ENCODE measurements around the gene TMCC2.
"Not testable (repeated sequence)": the region's sequence is repeated elsewhere in the genome, so short reads cannot be mapped to it uniquely, and the experiment has no call there.

The TMCC2 gene

GRCh38 chr1:205214756-205215155 is 13.0 kb upstream of the TMCC2 start:
- peak; percentile 62 to 76 (median 72) for DNase-seq

DNA sequence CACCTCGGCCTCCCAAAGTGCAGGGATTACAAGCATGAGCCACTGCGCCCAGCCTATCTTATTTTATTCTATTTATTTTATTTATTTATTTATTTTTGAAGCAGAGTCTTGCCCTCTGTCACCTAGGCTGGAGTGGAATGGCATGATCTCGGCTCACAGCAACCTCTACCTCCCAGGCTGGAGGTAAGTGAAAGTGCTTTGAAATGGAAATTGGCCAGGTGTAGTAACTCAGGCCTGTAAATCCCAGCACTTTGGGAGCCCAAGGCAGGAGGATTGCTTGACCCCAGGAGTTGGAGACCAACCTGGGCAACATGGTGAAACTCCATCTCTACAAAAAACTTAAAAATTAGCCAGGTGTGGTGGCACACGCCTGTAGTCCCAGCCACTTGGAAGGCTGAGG is 11.2 kb upstream of the TMCC2 start:
- DNase-seq = no peak

GRCh38 chr1:205217418-205217817 is 10.3 kb upstream of the TMCC2 start:
- DNase-seq = no peak

DNA sequence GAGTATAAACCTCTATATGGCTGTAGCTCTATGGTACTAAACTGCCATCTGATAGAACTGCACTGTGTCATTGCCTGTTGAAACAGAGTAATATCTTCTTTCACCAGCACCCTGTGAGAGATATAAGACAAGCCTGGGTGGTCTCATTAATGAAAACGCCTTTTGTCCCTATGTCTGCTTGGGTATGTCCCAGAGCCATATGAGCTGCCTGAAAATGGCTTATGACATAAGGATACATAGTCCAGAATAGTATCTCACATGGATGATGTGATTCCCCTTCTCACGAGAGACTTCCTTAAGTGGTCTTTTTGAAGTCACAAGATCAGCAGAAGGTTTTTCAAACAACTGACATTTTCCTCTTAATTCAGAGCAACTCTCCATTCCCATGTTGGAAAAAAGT is 7.3 kb upstream of the TMCC2 start:
- DNase-seq = no peak

DNA sequence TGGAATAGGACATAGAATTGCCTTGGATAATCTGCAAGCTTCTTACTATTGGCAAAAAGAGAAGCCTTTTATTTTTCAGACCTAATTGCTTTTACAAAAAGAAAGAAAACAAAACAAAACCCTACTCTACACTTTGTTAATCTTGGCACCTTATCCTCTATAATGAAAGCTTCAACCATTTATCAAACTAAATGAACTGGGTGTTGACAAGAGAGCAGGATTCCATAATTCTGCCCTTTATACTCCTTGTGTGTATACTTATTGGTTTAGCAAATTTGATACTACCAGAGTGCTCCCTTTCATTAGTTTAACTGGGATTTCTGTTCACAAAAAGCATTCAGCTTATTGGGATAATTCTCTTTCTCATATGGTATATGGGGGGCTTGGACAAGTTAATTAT is 3.0 kb upstream of the TMCC2 start:
- no peak for DNase-seq

DNA sequence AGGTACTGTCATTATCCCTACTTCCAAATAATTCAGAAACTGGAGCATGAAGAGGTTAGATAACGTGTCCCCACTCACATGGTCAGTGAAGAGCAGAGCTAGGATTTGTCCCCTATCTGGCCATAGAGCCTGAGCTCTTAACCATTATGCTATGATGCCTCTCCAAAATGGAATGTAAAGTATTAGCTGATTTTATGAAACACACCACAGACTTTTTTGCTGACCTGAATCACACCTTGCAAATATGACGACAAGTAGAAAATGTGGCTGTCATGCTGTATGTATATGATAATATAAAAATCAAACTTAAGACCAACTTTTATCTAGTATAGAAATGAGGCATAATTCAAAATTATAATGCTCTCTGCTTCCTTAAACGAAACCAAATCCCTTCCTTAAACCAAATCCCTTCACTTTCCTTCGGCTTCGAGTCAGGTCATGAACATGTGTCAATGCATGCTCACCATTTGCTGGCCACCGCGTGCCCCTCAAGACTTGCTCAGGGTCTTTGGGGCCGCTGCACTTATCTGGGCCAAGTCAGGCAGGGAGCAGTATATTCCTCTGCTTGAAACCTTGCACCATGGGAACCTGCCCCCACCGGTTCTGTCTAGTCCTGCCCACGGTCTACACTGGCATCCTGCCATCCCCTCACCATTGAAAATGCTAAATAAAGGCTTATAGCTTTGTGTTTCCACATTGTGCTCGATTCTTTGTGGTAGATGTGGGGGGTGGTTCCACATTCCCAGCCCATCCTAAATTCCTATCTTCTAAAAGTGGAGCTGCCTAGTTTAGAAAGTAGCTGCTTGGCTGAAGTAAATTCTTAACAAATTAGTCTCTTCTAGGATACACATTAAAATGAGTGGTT is 1.6 kb upstream of the TMCC2 start:
- no peak for DNase-seq

GRCh38 chr1:205226868-205227583 is 720 bp upstream of the TMCC2 start:
- no peak for DNase-seq

DNA sequence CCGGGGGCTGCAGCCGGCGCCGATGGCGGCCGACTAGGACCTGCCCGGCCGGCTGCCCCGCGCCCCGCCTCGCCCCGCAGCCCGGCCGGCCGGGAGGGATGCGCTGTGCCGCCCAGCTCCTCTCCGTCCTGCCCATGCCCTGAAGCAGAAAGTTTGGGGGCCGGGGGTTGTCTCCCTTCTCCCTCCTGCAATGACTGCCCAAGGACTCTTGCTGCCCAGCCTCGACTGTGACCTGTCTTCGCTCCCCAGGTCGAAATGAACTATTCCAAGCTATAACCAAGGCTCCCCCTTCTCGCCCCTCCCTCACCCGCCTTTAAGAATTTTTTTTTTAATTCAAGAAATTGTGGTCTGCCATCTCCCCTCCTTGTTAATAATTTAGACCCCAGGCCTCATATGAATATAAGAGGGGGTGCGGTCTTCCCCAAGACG is 361 bp downstream of the TMCC2 start:
- DNase-seq = no peak

DNA sequence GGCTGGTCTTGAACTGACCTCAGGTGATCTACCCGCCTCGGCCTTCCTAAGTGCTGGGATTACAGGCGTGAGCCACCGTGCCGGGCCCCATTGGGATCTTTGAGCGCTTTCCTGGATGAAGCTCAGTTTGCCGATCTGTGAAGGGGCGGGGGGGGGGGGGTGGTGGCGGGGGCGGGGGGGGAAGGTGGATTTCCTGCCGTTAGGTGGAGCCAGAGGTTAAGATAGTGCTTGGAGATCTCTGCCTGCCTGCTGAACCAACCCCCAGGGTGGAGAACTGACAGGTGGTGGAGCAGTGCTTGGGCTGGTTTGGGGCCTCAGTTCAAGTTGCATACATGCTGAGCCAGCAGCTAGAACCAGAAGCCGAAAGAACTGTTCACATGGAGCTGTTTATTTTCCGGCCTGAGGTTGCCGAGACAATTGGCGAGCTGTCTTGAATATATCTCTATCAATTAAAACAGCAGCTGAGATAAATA is 1.7 kb downstream of the TMCC2 start:
- peak in 1 of 3 donors; percentile 54 for DNase-seq

GRCh38 chr1:205229916-205230700 is 2.4 kb downstream of the TMCC2 start:
- peak; percentile 34 to 63 (median 63) for DNase-seq

- DNase-seq = peak in 2 of 3 donors; percentile 46 to 53
Measured at GRCh38 chr1:205230982-205231381, 3.2 kb downstream of the TMCC2 start.

GRCh38 chr1:205232127-205232820 is 4.5 kb downstream of the TMCC2 start:
- no peak for DNase-seq

- peak; percentile 79 to 93 (median 84) for DNase-seq
Measured at GRCh38 chr1:205232945-205233397, 5.2 kb downstream of the TMCC2 start.

DNA sequence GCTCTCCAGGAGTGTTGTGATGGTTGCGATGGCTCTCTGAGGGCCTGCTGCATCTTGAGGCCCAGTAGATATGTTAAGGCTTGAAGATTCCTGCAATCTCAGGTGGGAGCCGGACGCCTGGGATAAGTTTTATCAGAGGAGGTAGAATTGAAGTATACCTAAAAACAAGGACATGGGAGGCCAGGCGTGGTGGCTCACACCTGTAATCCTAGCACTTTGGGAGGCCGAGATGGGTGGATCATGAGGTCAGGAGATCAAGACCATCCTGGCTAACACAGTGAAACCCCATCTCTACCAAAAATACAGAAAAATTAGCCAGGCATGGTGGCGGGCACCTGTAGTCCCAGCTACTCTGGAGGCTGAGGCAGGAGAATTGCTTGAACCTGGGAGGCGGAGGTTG is 6.2 kb downstream of the TMCC2 start:
- DNase-seq = not testable (repeated sequence)

DNA sequence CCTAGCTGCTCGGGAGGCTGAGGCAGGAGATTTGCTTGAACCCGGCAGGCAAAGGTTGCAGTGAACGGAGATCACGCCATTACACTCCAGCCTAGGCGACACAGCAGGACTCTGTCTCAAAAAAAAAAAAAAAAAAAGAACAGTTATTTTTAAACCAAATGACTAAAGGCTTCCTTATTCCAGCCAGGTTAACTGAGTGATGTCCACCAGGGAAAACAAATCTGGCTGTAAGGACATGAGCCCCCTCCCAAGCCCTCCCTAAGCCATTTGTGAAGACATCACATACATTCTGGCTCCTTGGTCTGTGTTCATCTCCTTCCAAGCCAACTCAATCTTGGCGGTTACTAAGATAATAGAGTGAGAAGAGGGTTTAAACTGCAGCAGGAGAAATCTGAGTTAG is 8.2 kb downstream of the TMCC2 start:
- DNase-seq = no peak

DNA sequence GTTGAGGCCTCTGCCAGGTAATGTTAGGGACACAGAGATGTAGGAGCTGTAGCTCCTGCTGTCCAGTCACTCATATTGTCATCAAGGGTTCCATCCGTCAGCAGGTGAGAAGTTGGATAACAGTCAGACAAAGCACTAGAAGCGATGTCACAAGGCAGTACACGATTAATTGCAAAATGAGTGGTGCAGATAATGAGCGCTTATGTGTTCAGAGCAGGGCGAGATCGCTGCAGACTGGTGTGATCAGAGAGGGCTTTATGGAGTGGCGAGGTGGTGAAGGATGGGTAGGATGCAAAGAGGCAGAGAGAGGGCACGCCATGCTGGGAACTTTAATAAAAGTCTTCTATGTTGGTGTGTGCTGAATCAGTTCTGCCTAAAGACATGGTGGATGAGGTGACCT is 8.8 kb downstream of the TMCC2 start:
- DNase-seq = peak in 1 of 3 donors; percentile 28

- DNase-seq = peak; percentile 72 to 86 (median 84)
Measured at GRCh38 chr1:205236951-205237475, 9.3 kb downstream of the TMCC2 start.

DNA sequence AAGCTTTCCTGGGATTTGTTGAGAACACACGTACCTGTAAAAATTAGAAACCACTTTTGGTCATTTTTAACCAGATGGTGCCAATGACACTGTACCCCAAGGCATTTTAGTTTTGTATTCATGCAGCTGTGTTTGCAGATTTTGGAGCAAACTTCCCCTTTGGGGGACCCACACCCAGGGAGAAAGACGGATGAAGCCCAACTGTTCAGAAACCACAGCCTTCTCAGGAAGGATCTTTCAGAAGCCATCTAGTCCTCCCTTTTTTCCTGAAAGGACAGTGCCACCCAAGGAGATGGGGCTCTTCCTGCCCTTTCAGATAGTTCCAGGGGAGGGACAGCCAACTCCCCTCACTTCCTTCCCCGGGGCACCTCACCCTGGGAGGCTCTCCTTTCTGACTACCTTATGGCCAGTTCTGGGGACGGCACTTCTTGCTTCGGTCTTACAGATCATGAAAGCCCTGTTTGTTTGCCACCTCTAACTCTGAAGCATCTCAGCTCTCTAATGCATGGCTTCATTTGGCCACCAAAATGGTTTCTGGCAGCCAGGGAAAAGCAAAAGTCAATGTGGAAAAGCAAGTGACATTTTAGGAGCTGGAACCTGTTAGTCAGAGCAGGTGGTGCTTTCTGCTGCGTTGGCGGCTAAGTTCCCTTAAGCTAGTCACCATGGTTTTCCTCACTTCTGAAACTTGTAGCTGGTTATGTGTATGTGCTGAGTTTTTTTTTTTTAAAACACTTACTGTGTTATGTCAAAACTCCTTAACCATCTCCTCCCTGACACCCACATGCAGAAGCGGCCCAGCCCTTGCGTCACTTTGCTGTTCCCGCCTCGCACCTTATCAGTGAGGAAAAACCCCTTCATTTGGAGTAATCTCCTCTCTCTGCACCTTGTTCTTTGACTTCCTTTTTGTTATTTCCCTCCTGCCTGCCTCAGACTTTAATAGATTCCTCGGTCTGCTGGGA is 10.1 kb downstream of the TMCC2 start:
- peak; percentile 86 to 95 (median 90) for DNase-seq

- DNase-seq = no peak
Measured at GRCh38 chr1:205239078-205239477, 11.3 kb downstream of the TMCC2 start.

DNA sequence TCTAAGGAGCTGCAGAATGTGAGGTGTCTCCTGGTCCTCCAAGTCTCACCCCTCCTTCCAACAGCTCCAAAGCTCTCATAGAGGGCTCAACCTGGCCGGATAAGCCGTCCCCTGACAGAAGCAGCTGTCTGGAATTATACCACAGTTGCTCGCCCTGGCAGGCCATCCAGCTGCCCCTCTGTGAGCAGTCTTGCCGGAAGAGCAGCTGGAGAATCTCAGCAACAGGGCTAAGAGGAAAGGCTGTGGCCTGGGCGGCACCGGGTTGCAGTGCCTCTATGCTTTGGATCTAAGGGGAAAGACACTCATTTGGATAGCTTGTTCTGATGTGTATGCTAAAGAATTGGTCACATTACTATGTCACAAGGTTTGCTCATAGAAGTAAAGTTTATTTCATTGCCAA is 12.4 kb downstream of the TMCC2 start:
- DNase-seq = no peak

- DNase-seq = no peak
Measured at GRCh38 chr1:205240569-205240968, 12.8 kb downstream of the TMCC2 start.

Data from suppressor macrophage treated with lipopolysaccharide for 1 hour (primary cell).